Activated naive CD4-positive, alpha-beta T cell treated with anti-CD3 and anti-CD28 coated beads, Interleukin-2, amount 50 U/mL, for 24 hours (primary cell): ENCODE results near the gene AFDN.

ENCODE experiments used
- H3K27ac Mint-ChIP-seq: one replicate; pipeline ENCODE4 v1.8.0; 2021; ENCODE audit warnings: mild to moderate bottlenecking, mixed read lengths
- H3K27me3 Mint-ChIP-seq: one replicate; pipeline ENCODE4 v1.8.0; 2021; ENCODE audit warnings: mixed read lengths
- H3K36me3 Mint-ChIP-seq: one replicate; pipeline ENCODE4 v1.8.0; 2021; ENCODE audit warnings: mixed read lengths
- H3K4me1 Mint-ChIP-seq: one replicate; pipeline ENCODE4 v1.8.0; 2021; ENCODE audit warnings: mixed read lengths
- H3K4me3 Mint-ChIP-seq: one replicate; pipeline ENCODE4 v1.8.0; 2021; ENCODE audit warnings: mild to moderate bottlenecking, mixed read lengths
- H3K9me3 Mint-ChIP-seq: one replicate; pipeline ENCODE4 v1.8.0; 2021; ENCODE audit warnings: mixed read lengths

The AFDN gene

GRCh38 chr6:168002804-168003203 is 176.1 kb downstream of the AFDN start:
- Mint-ChIP-seq H3K36me3 (no peaks in the 10 kb centered on the region), H3K4me3 (no peak overlapping the region)

GRCh38 chr6:168004023-168004422 is 177.3 kb downstream of the AFDN start:
- Mint-ChIP-seq H3K4me1 (no peaks in the 10 kb centered on the region), H3K27ac (no peak overlapping the region), H3K27me3 (no peaks in the 10 kb centered on the region), H3K4me3 (no peak overlapping the region), H3K9me3 (peaks cover 5% of the 10 kb centered on the region), H3K36me3 (no peaks in the 10 kb centered on the region)

More at GRCh38 chr6:168002804-168003203, 176.1 kb downstream of the AFDN start:
- Mint-ChIP-seq H3K27me3 (peaks cover under 1% of the 10 kb centered on the region), H3K27ac (no peak overlapping the region), H3K9me3 (no peaks in the 10 kb centered on the region), H3K4me1 (no peaks in the 10 kb centered on the region)

- Mint-ChIP-seq H3K4me1 (no peaks in the 10 kb centered on the region), H3K27me3 (no peaks in the 10 kb centered on the region), H3K9me3 (peaks cover 12% of the 10 kb centered on the region), H3K36me3 (no peaks in the 10 kb centered on the region), H3K4me3 (no peak overlapping the region), H3K27ac (no peak overlapping the region)
Observed at GRCh38 chr6:168004945-168005344, 178.2 kb downstream of the AFDN start.

- Mint-ChIP-seq H3K9me3 (peaks cover 20% of the 10 kb centered on the region), H3K4me1 (no peaks in the 10 kb centered on the region), H3K36me3 (no peaks in the 10 kb centered on the region), H3K4me3 (no peak overlapping the region), H3K27me3 (no peaks in the 10 kb centered on the region), H3K27ac (no peak overlapping the region)
Observed at GRCh38 chr6:168005796-168006195, 179.1 kb downstream of the AFDN start.

- Mint-ChIP-seq H3K36me3 (peaks cover 3% of the 10 kb centered on the region), H3K9me3 (peaks cover 35% of the 10 kb centered on the region), H3K4me3 (no peak overlapping the region), H3K27me3 (no peaks in the 10 kb centered on the region), H3K4me1 (no peaks in the 10 kb centered on the region), H3K27ac (no peak overlapping the region)
Observed at GRCh38 chr6:168007592-168008338, 181.1 kb downstream of the AFDN start.

- Mint-ChIP-seq H3K4me3 (no peak overlapping the region), H3K36me3 (peaks cover 3% of the 10 kb centered on the region), H3K27me3 (peaks cover 1% of the 10 kb centered on the region), H3K27ac (no peak overlapping the region), H3K9me3 (peaks cover 35% of the 10 kb centered on the region), H3K4me1 (no peaks in the 10 kb centered on the region)
Observed at GRCh38 chr6:168009331-168009730, 182.6 kb downstream of the AFDN start.

- peaks cover 3% of the 10 kb centered on the region for H3K36me3 Mint-ChIP-seq
- H3K4me1 Mint-ChIP-seq: no peaks in the 10 kb centered on the region
- H3K9me3 Mint-ChIP-seq: peaks cover 35% of the 10 kb centered on the region
- peaks cover 6% of the 10 kb centered on the region for H3K27me3 Mint-ChIP-seq
- H3K27ac Mint-ChIP-seq: no peak overlapping the region
- H3K4me3 Mint-ChIP-seq: no peak overlapping the region
Observed at GRCh38 chr6:168011291-168011690, 184.6 kb downstream of the AFDN start.

GRCh38 chr6:168012431-168013249 is 185.9 kb downstream of the AFDN start:
- H3K9me3 Mint-ChIP-seq: peaks cover 35% of the 10 kb centered on the region
- peaks cover 3% of the 10 kb centered on the region for H3K36me3 Mint-ChIP-seq
- H3K4me1 Mint-ChIP-seq: no peaks in the 10 kb centered on the region
- H3K27ac Mint-ChIP-seq: no peak overlapping the region
- no peak overlapping the region for H3K4me3 Mint-ChIP-seq
- peaks cover 6% of the 10 kb centered on the region for H3K27me3 Mint-ChIP-seq

GRCh38 chr6:168013250-168013915 is 186.7 kb downstream of the AFDN start:
- H3K9me3 Mint-ChIP-seq: peaks cover 35% of the 10 kb centered on the region
- peaks cover 6% of the 10 kb centered on the region for H3K27me3 Mint-ChIP-seq
- H3K36me3 Mint-ChIP-seq: peaks cover 3% of the 10 kb centered on the region
- H3K4me3 Mint-ChIP-seq: no peak overlapping the region
- no peak overlapping the region for H3K27ac Mint-ChIP-seq
- H3K4me1 Mint-ChIP-seq: no peaks in the 10 kb centered on the region

GRCh38 chr6:168014428-168014827 is 187.7 kb downstream of the AFDN start:
- Mint-ChIP-seq H3K4me1 (no peaks in the 10 kb centered on the region), H3K36me3 (peaks cover 3% of the 10 kb centered on the region), H3K27ac (no peak overlapping the region), H3K27me3 (peaks cover 6% of the 10 kb centered on the region), H3K4me3 (no peak overlapping the region), H3K9me3 (peaks cover 33% of the 10 kb centered on the region)

GRCh38 chr6:168015009-168015408 is 188.3 kb downstream of the AFDN start:
- peaks cover 6% of the 10 kb centered on the region for H3K27me3 Mint-ChIP-seq
- no peak overlapping the region for H3K27ac Mint-ChIP-seq
- H3K4me3 Mint-ChIP-seq: no peak overlapping the region
- no peaks in the 10 kb centered on the region for H3K4me1 Mint-ChIP-seq
- peaks cover 27% of the 10 kb centered on the region for H3K9me3 Mint-ChIP-seq
- H3K36me3 Mint-ChIP-seq: peaks cover 3% of the 10 kb centered on the region

- Mint-ChIP-seq H3K9me3 (peaks cover 21% of the 10 kb centered on the region), H3K27me3 (peaks cover 6% of the 10 kb centered on the region)
Observed at GRCh38 chr6:168015482-168016175, 188.9 kb downstream of the AFDN start.

GRCh38 chr6:168016176-168016620 is 189.5 kb downstream of the AFDN start:
- H3K9me3 Mint-ChIP-seq: peaks cover 15% of the 10 kb centered on the region
- peaks cover 6% of the 10 kb centered on the region for H3K27me3 Mint-ChIP-seq
- no peak overlapping the region for H3K4me3 Mint-ChIP-seq
- H3K4me1 Mint-ChIP-seq: no peaks in the 10 kb centered on the region
- H3K27ac Mint-ChIP-seq: no peak overlapping the region
- H3K36me3 Mint-ChIP-seq: peaks cover 1% of the 10 kb centered on the region

More at GRCh38 chr6:168015482-168016175, 188.9 kb downstream of the AFDN start:
- Mint-ChIP-seq H3K4me1 (no peaks in the 10 kb centered on the region), H3K27ac (no peak overlapping the region), H3K4me3 (no peak overlapping the region), H3K36me3 (peaks cover 3% of the 10 kb centered on the region)

GRCh38 chr6:168016721-168017525 is 190.2 kb downstream of the AFDN start:
- H3K4me1 Mint-ChIP-seq: no peaks in the 10 kb centered on the region

More at GRCh38 chr6:168016721-168017525, 190.2 kb downstream of the AFDN start:
- no peaks in the 10 kb centered on the region for H3K36me3 Mint-ChIP-seq
- H3K27ac Mint-ChIP-seq: no peak overlapping the region
- peaks cover 6% of the 10 kb centered on the region for H3K27me3 Mint-ChIP-seq
- peaks cover 8% of the 10 kb centered on the region for H3K9me3 Mint-ChIP-seq
- no peak overlapping the region for H3K4me3 Mint-ChIP-seq
